GM19043 (cell line): Measurements from ENCODE around the gene ADD1.

Source experiments
- ATAC-seq: cut with Tn5 transposase; IDR thresholded peaks from one replicate; pipeline ENCODE4 v1.9.1; 2021; ENCODE audit warnings: low read depth; ENCODE audit not compliant: unreplicated experiment

ADD1 gene

GRCh38 chr4:2819244-2820215, 24.1 kb upstream of the ADD1 start:
- no peak for ATAC-seq

- ATAC-seq = no peak
Observed at GRCh38 chr4:2820216-2820982, 23.2 kb upstream of the ADD1 start.

- no peak for ATAC-seq
Observed at GRCh38 chr4:2822461-2823300, 21.0 kb upstream of the ADD1 start.

GRCh38 chr4:2823301-2823670, 20.4 kb upstream of the ADD1 start:
- ATAC-seq = no peak

GRCh38 chr4:2823671-2824328, 19.8 kb upstream of the ADD1 start:
- ATAC-seq = no peak

- no peak for ATAC-seq
Observed at GRCh38 chr4:2824329-2824835, 19.3 kb upstream of the ADD1 start.

- ATAC-seq = no peak
Observed at GRCh38 chr4:2824836-2825381, 18.7 kb upstream of the ADD1 start.

- ATAC-seq = no peak
Observed at GRCh38 chr4:2825740-2826139, 17.9 kb upstream of the ADD1 start.

- no peak for ATAC-seq
Observed at GRCh38 chr4:2827071-2827873, 16.4 kb upstream of the ADD1 start.

GRCh38 chr4:2827874-2828751, 15.5 kb upstream of the ADD1 start:
- ATAC-seq = no peak

GRCh38 chr4:2828758-2829181, 14.9 kb upstream of the ADD1 start:
- no peak for ATAC-seq

GRCh38 chr4:2829321-2829932, 14.2 kb upstream of the ADD1 start:
- ATAC-seq = no peak

GRCh38 chr4:2829933-2830451, 13.7 kb upstream of the ADD1 start:
- no peak for ATAC-seq

GRCh38 chr4:2830632-2831610, 12.7 kb upstream of the ADD1 start:
- ATAC-seq = no peak

- ATAC-seq = no peak
Observed at GRCh38 chr4:2831611-2832308, 11.9 kb upstream of the ADD1 start.
